HG03442 (cell line): Measurements from ENCODE around the gene SNX25.
"Not testable (repeated sequence)": the region's sequence is repeated elsewhere in the genome, so short reads cannot be mapped to it uniquely, and the experiment has no call there.

Source experiments
- ATAC-seq: cut with Tn5 transposase; IDR thresholded peaks from one replicate; pipeline ENCODE4 v1.9.1; 2021; ENCODE audit warnings: mild to moderate bottlenecking, moderate library complexity; ENCODE audit not compliant: unreplicated experiment

SNX25 gene

DNA sequence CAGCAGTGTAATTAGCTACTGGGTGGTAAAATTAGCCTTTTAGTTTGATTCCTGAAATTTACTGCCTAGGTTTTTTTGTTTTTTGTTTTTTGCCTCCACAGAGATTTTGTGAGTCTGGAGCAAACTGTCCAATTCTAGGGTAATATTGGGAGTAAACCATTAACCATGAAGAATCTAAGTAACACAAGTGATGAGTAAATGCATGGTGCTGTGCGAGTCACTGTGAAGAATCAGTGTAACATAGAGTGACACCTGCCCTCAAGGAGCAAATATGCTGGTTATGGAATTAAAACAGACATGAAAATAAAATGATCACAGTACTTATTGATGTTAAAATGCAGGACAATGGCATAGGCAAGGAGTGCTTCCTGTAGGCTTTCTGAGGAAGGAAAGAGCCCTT is 126.2 kb downstream of the SNX25 start:
- ATAC-seq, result no peak

DNA sequence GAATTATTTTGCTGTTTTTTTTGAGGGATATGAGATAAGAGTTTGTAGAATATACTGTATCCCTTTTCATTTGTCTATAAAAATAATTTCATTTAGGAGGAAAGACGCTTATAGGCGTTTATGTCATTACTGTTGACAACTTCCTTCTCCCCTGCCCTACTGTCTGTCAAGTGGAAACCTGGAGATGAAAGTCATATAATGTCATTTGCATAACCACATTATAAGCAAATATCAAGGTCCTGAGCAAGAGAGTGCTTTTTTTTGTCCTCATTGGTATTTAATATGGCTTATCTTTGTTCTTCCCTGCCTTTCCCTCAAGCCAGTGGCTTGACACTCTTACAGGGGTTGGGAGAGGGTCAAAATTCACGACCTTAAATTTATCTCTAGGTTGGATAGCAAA is 130.5 kb downstream of the SNX25 start:
- ATAC-seq, result no peak

DNA sequence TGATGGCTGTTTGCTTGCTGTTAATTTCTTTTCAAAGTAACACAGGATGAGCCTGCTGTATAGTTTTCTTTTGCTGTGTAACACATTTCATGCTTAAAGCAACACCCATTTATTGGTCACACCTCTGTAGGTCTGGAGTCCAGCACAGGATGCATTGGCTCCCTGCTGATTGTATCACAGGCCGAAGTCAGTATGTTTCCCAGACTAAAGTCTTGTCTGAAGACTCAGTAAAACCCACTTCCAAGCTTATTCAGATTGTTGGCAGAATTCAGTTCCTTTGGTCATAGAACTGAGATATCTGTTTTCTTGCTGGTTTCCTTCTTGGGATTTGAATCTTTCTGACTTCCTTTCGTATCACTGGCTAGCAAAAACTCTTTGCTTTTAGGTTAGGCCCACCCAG is 132.0 kb downstream of the SNX25 start:
- ATAC-seq, result no peak

DNA sequence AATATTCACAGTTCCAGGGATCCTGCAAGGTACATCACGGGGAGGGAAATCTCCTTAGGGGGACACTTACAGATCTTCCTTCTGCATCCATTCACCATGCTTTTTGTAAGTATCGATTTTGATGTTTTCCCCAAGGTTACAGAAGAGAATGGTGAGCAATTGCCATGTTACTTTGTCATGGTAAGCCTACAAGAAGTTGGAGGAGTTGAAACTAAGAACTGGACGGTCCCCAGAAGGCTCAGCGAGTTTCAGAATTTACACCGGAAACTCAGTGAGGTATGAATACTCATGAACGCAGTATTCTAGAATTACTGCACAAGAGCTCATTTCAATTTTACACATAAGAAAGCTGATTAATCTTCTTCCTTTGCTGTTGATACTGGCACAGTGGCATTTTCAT is 132.4 kb downstream of the SNX25 start:
- peak; percentile 55 for ATAC-seq

DNA sequence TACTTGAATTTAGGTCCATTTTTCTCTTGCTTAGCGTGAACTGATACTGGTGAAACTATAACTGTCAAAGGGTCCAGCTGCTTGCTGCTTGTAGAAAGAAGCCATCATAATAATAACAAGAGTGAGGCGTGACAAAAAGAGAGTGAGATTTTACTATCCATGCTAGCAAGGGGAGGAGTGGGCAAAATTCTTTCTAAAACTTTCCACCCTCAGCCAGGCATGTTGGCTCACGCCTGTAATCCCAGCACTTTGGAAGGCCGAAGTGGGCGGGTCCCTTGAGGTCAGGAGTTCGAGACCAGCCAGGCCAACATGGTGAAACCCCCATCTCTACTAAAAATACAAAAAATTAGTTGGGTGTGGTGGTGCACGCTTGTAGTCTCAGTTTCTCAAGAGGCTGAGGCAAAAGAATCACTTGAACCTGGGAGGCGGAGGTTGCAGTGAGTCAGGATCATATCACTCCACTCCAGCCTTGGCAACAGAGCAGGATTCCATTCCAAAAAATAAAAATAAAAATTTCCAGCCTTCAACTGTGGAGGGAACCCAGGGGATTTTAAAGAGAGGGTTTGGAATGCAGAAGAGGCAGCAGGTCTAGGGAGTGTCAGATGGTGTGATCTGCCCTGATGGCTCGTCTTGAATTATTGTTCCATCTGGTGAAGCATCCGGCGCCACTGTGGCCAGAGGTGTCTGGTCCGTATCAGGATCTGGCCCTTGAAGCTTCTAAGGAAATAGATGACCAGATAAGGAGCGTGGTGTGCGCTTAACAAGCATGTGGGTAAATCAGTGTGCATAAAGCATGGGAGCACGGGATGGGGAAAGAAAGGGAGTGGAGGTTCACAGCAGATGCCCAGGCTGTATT is 134.6 kb downstream of the SNX25 start:
- peak; percentile 40 for ATAC-seq

DNA sequence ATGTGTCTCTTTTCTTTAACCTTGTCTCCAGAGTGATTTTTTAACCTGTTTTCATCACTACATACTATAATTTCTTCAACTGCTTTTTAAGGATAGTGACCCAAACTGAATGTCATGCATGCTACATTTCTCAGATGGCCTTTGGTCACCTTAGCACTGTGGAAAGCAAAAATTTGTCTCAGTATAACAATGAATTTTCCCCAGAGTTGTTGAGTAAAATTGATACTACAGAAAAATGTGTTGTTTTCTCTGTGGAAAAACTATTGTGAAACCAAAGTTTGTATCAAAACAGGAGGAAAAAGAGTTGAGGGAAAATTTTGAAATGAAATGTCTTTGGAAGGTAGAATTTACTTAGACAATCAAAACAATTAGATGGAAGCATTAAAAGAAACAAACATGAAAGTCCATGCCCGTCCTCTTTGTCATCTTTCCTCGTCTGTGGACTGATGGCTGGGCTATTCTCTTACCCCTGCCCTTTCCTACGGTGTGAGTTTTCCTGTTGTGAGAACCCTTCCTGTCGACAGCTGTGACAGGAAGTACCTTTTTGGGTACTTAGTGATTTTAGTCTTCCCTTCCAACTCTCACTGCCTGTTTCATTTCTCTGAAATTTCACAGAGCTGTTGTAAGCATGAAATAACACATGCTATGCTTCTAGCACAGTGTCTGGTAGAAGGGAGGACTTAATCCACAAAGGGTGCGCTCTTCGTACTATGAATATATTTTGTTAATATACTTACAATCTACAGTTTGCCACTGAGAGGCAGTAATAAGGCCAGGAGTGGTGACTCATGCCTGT is 135.5 kb downstream of the SNX25 start:
- peak; percentile 47 for ATAC-seq

DNA sequence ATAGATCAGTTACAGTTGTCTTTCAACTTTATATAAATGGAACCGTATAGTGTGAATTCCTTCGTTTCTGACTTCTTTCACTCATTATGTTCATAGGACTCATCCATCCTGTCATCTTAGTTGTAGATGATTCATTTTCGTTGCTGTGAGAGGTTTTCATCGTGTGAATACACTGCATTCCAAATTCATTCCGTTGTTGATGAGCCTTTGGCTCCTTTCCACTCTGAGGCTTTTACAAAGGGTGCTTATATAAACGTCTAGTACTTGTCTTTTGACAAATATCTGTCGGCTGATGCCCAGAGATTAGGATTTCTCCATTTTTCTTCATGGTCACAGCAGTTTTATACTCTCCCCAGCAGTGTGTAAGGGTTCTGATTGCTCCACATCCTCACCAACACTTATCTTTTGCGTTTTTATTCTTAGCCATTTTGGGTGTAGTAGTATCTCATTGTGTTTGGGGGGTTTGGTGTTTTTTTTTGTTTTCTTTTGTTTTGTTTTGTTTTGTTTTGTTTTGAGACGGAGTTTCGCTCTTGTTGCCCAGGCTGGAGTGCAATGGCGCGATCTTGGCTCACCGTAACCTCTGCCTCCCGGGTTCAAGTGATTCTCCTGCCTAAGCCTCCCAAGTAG is 137.7 kb downstream of the SNX25 start:
- ATAC-seq, result no peak

DNA sequence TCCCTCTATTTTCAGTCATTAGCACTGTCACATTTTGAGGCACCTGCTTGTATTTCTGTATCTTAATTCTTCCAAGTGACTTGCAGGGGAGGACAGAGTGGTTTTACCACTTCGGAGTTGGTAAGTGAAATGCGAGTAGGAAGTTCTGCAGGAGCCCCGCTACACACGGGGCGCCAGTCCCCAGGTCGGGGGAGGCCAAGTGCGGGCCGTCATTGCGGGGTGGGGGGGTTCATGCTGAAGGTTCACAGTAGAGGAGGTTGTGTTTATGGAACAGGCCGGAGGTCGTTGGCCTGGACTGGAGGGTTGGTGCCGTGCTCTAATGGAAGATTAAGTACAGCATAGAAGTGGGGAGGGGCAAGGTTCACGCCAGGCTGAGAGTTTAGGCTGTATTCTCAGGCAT is 142.3 kb downstream of the SNX25 start:
- ATAC-seq, result no peak

DNA sequence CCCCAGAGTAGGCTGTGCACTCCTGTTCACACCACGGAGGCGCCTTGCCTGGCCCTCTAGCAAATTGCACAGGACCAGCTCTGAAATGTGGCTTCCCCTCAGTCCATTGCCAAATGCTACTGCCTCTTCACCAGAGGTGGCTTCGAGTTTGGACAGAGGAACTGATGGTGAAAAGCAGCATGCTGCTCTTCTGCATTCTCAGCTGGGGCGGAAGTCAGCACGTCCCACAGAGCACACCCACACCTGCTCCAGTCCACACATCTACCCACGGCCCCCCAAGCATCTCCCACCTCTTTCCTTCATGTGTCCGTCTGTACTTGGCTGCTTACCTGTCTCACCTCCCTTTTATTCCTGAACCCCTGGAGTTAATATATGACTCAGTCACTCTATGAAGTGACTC is 142.8 kb downstream of the SNX25 start:
- no peak for ATAC-seq

DNA sequence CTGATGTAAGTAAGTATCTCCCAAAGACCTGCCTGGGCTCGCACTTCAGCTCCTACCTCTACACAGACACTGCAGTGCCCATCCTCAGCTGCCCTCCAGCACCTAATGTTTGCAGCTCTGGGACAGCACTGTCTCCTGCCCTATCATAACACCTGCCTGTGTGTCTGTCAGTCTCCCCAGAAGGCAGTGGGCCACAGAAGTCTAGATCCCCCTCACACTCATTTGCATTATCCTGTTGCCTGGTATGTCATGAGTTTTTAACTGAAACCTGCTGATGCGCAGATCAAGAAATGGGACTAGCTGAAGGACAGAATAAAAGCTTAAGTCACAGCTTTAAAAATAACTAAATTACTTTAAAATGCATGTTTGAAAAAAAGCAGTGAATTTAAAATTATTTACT is 143.3 kb downstream of the SNX25 start:
- ATAC-seq, result peak; percentile 42

DNA sequence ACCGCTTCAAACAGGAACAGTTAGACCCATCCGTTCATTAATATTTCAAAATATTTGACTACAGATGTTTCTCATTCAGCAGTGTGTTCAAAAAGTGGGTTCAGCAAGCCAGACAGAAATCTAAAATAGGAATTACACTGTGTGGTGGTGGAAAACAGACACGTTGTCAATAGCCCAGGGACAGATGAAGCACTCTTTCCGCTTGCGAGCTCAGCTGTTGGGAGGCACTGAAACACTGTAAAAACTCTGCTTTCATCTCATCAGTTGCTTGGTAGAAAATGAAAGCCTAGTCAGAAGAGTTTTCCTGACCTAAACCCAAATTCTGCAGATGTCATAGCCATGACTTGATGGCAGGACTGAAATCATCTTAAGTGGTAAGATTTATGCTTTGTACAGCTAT is 147.8 kb downstream of the SNX25 start:
- ATAC-seq, result no peak

DNA sequence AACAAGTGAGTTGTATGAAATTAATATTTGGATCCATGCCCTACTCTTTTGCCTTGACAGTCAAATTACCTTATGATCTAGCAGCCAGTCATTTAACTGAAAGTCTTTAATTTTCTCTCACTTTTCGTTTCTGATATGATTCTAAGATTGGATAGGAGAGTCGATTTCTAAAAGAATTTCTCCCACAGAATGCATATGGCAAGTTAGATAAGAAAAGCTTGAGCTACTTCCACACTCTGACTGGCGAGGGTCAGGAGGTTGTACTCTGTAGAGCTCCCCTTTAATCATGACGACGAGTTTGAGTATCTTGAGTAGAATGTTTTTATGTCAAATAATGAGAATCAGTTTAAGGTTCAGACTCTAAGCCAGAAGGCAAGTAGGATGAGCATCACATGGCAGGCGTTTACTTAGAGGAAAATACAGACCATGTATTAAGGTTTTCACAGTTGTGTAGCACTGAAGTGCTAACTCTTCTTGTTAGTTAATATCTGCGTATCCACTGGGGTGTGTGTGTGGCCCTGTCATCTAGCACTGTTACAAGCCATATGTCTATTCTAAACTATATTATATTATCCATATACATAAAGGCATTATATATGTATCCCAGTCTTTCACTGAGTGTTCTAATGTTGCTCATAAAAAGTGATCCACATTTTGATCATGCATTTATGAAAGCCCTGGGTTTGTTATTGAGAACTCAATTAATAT is 148.5 kb downstream of the SNX25 start:
- no peak for ATAC-seq

DNA sequence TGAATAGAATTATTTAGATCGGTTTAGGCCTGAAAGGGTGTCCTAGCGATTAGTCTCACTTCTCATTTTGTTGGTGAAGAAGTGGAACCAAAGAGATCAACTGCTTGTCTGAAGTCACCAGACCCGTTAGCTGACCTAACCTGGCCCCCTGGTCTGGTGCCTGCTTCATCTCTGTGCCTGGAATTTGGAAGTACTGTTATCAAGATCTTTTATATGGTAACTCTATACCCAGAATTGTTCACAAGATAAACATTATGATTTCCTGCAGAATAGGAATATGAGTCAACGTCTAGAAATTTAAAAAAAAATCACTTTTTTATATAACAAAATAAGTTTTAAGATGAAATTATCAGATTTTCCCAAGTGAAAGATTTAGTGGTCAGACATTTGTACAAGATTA is 149.1 kb downstream of the SNX25 start:
- ATAC-seq, result no peak

DNA sequence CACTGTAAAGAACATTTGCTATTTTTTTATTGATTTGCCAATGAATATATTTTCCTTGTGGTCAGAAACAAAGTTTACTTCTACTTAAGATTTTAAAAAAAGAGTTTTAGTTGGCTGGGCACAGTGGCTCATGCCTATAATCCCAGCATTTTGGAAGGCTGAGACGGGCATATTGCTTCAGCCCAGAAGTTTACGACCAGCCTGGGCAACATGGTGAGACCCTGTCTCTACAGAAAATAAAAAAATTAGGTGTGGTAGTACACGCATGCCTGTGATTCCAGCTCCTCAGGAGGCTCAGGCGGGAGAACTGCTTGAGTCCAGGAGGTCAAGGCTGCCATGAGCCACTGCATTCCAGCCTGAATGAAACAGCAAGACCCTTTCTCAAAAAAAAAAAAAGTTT is 149.6 kb downstream of the SNX25 start:
- ATAC-seq, result no peak

DNA sequence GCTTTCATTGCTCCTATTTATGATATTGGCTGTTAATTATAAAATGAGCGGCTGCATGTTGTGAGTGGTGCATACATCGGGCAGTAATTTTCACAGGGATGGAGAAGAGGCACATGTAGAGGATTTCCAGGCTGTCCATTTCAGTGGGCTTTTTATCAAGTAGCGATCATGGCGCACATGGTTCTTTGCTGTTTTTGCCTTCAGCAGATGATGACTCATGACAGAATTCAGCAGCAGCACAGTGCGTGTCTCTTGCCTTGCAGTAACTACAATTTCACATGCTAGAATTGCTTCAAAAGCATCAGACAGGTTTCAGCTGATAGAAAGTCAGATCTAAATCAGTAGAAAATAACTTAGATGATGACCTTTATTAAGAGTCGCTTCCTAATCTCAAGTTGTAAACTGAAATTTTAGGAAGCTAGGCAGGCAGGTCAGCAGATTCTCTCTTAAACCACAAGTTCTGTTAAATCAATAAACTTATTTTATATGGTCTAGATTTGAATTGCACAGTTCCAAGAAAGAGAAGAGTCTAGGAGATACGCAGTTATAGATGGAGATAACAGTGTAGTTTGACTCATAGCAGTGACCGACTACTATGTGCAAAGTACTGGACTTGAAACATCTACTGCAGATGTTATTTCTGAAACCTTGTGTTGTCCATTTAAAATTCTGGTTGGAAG is 150.5 kb downstream of the SNX25 start:
- ATAC-seq, result no peak

DNA sequence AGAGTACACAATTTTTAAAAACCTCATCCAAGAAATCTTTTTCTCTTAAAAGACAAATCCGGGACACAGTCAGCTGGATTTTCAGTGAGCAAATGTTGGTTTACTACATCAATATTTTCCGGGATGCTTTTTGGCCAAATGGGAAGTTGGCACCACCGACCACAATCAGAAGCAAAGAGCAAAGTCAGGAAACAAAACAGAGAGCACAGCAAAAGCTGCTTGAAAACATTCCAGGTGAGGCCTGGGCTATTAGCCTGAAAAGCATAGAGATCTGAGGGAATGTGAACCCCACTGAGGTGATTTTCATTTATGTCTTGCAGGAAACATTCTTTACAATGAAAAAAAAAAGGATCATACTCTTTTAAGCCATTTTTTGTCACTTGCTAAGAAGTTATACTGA is 152.5 kb downstream of the SNX25 start:
- ATAC-seq, result no peak

DNA sequence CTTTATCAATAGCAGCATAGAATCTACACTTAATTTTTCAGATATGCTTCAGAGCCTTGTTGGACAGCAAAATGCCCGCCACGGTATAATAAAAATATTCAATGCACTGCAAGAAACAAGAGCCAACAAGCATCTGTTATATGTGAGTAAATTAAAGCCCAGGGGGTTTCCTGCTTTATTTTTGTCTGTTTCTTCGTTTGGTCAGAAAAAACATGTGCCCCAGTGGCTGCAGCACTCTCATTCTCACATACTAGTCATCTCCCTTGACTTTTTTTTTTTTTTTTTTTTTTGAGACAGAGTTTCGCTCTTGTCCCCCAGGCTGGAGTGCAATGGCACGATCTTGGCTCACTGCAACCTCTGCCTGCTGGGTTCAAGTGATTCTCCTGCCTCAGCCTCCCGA is 153.2 kb downstream of the SNX25 start:
- not testable (repeated sequence) for ATAC-seq

DNA sequence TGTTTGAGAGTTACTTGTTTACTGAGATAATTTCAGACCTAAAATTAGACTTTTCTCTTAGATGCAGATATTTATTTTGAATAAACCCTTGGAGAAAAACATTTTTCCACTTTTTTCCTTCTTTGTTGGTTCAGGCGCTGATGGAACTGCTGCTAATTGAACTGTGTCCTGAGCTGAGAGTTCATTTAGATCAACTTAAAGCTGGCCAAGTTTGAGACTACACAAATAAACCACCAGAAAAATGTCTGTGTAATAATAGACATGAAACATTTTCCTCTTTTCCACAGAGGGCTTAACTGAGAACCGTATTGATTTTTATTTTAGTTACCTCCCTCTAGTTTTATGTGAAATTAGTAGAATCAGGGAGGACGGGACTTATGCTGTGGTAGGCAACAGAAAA is 153.9 kb downstream of the SNX25 start:
- no peak for ATAC-seq

DNA sequence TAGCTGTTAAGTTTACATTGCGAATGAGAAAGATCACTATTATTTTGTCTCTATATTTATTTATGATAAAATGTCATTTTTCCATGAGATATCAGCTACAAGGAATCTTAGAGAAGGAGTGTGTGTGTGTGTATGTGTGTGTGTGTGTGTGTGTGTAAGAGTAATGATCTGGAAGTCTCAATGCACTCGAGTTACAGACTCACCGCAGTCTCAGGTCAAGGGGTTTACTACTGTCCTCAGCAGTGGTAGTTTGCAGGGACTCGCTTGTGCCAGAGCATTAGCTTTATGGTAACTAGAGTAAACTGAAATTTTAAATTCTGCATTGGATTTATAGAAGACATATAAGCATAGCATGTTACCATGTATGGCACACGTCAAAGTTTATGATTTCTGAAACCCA is 155.5 kb downstream of the SNX25 start:
- ATAC-seq, result no peak

DNA sequence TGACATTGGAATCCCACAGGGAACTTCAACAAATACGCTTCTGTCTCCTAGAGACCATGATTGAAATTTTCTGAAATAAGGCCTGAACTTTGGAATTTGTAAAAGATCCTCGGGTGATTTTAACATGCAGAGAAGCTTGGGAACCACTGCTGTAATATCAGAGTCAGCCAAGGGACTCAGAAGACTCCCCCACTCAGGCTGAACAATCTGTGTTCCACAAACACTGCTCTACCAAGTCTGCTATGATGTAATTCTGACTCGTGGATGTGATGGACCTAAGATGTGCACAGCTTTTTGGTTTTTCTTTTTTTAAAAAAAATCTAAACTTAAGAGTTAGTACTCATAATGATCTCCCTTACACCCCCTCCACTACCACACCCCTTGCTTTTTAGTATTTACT is 160.3 kb downstream of the SNX25 start:
- ATAC-seq, result no peak
